Gastrocnemius medialis (tissue), 4 donors: ENCODE measurements around the gene PHF20.

Source experiments
- POLR2A ChIP-seq, 2 donors: fragments of 450-650 bp; IDR thresholded peaks; one replicate each; pipeline ENCODE4 v1.6.1; 2017; ENCODE audit warnings: antibody characterized with exemption in 2 of 2, mild to moderate bottlenecking in 2 of 2, moderate library complexity in 2 of 2
- TF ChIP-seq, protein P1 (sequence below), 5 experiments: fragments of 450-650 bp in 3 of 5; fragments of 200-600 bp in 2 of 5; sonication (generic) in 2 of 5; IDR thresholded peaks in 4 of 5; conservative IDR thresholded peaks in 1 of 5; 1 replicate in 4 of 5; 2 replicates in 1 of 5; pipeline ENCODE4 v1.5.1; 2016 to 2019; ENCODE audit warnings: antibody characterized with exemption in 5 of 5, mild to moderate bottlenecking in 3 of 5, moderate library complexity in 3 of 5

DNA sequence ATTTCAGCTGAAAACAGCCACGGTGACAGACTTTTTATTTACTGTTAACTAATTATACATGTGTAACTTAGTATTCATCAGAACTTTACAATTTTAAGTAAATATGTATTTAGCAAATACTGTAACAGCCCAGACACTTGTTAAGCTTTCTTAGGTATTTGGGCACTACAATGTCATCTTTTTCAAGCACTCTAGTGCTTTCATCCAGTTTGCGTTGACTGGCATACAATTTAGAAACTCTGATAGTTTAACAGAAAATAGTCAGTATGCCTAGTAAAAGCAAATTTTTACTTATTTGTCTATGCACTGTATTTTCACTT lies 40.4 kb upstream of the PHF20 start:
- TF ChIP-seq, protein P1, sequence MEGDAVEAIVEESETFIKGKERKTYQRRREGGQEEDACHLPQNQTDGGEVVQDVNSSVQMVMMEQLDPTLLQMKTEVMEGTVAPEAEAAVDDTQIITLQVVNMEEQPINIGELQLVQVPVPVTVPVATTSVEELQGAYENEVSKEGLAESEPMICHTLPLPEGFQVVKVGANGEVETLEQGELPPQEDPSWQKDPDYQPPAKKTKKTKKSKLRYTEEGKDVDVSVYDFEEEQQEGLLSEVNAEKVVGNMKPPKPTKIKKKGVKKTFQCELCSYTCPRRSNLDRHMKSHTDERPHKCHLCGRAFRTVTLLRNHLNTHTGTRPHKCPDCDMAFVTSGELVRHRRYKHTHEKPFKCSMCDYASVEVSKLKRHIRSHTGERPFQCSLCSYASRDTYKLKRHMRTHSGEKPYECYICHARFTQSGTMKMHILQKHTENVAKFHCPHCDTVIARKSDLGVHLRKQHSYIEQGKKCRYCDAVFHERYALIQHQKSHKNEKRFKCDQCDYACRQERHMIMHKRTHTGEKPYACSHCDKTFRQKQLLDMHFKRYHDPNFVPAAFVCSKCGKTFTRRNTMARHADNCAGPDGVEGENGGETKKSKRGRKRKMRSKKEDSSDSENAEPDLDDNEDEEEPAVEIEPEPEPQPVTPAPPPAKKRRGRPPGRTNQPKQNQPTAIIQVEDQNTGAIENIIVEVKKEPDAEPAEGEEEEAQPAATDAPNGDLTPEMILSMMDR (IDR thresholded peaks at IDR 0.05 in 4 of 5, conservative IDR thresholded peaks at IDR 0.05 in 1 of 5): no peak
- TF ChIP-seq POLR2A (IDR thresholded peaks at IDR 0.05): no peak
